KOPT-K1 (cell line): ENCODE measurements around the gene FGA.
"Not testable (repeated sequence)": the region's sequence is repeated elsewhere in the genome, so short reads cannot be mapped to it uniquely, and the experiment has no call there.

Experiments used
- H3K27ac ChIP-seq: fragments of 200-600 bp; sonication (generic); 2 replicates; pipeline ENCODE4 v1.5.1; 2016; ENCODE audit warnings: antibody characterized with exemption, mild to moderate bottlenecking, low read depth, low read length; ENCODE audit not compliant: poor library complexity, severe bottlenecking
- H3K36me3 ChIP-seq: fragments of 200-600 bp; sonication (generic); 2 replicates; pipeline ENCODE4 v1.5.1; 2017; ENCODE audit warnings: antibody characterized with exemption, mild to moderate bottlenecking, low read length, moderate library complexity; ENCODE audit not compliant: insufficient read depth
- H3K9me3 ChIP-seq: fragments of 200-600 bp; sonication (generic); 2 replicates; pipeline ENCODE4 v1.5.1; 2017; ENCODE audit warnings: antibody characterized with exemption, low read length, mild to moderate bottlenecking; ENCODE audit not compliant: insufficient read depth, poor library complexity, severe bottlenecking

Gene FGA

GRCh38 chr4:154614306-154614705 is 23.8 kb upstream of the FGA start:
- Histone ChIP-seq H3K9me3 (no peaks in the 10 kb centered on the region), H3K36me3 (no peaks in the 10 kb centered on the region), H3K27ac (no peak overlapping the region)

GRCh38 chr4:154612472-154613414 is 22.2 kb upstream of the FGA start, which contains the start of gene FGG:
TSS of gene FGG (minus strand) at chr4:154612656. CDS start at chr4:154612609, 47 bp downstream.
- Histone ChIP-seq H3K27ac (no peak within 1 kb of the TSS), H3K9me3 (no peaks in the 10 kb centered on the region), H3K36me3 (no peaks in the 10 kb centered on the region)

- H3K36me3 ChIP-seq: no peaks in the 10 kb centered on the region
- no peaks in the 10 kb centered on the region for H3K9me3 ChIP-seq
- no peak overlapping the region for H3K27ac ChIP-seq
These were observed 21.3 kb upstream of the FGA start for GRCh38 chr4:154611833-154612232.

- Histone ChIP-seq H3K27ac (no peak overlapping the region), H3K9me3 (no peaks in the 10 kb centered on the region), H3K36me3 (no peaks in the 10 kb centered on the region)
These were observed 20.0 kb upstream of the FGA start for GRCh38 chr4:154610582-154610981.

GRCh38 chr4:154609532-154609931 is 19.0 kb upstream of the FGA start:
- no peaks in the 10 kb centered on the region for H3K9me3 ChIP-seq
- H3K27ac ChIP-seq: no peak overlapping the region
- H3K36me3 ChIP-seq: no peaks in the 10 kb centered on the region

- Histone ChIP-seq H3K27ac (no peak overlapping the region), H3K36me3 (no peaks in the 10 kb centered on the region), H3K9me3 (no peaks in the 10 kb centered on the region)
These were observed 18.1 kb upstream of the FGA start for GRCh38 chr4:154608361-154609252.

GRCh38 chr4:154606728-154607723 is 16.5 kb upstream of the FGA start:
- Histone ChIP-seq H3K27ac (no peak overlapping the region), H3K9me3 (no peaks in the 10 kb centered on the region), H3K36me3 (no peaks in the 10 kb centered on the region)

- Histone ChIP-seq H3K36me3 (no peaks in the 10 kb centered on the region), H3K9me3 (no peaks in the 10 kb centered on the region), H3K27ac (no peak overlapping the region)
These were observed 14.2 kb upstream of the FGA start for GRCh38 chr4:154604696-154605200.

GRCh38 chr4:154603033-154603943 is 12.7 kb upstream of the FGA start:
- Histone ChIP-seq H3K9me3 (no peaks in the 10 kb centered on the region), H3K36me3 (no peaks in the 10 kb centered on the region), H3K27ac (no peak overlapping the region)

- Histone ChIP-seq H3K36me3 (no peaks in the 10 kb centered on the region), H3K9me3 (no peaks in the 10 kb centered on the region), H3K27ac (no peak overlapping the region)
These were observed 12.0 kb upstream of the FGA start for GRCh38 chr4:154602404-154603020.

GRCh38 chr4:154597798-154598774 is 7.5 kb upstream of the FGA start:
- Histone ChIP-seq H3K27ac (no peak overlapping the region), H3K36me3 (no peaks in the 10 kb centered on the region), H3K9me3 (no peaks in the 10 kb centered on the region)

GRCh38 chr4:154597281-154597680 is 6.7 kb upstream of the FGA start:
- H3K27ac ChIP-seq, H3K9me3 ChIP-seq, H3K36me3 ChIP-seq: not testable (repeated sequence)
